ENCODE results near the gene OR51B5.
"Not testable (repeated sequence)": the region's sequence is repeated elsewhere in the genome, so short reads cannot be mapped to it uniquely, and the experiment has no call there.

The OR51B5 gene

GRCh38 chr11:5324197-5324596, 19.1 kb downstream of the OR51B5 start, which contains the start of gene OR51B2:
Gene OR51B2, minus strand, starts transcription at chr11:5324297. Its CDS starts 0 bp downstream, at chr11:5324297.
- DNase-seq = no peak

- no peak for DNase-seq
Measured at GRCh38 chr11:5317292-5317691, 26.0 kb downstream of the OR51B5 start.

DNA sequence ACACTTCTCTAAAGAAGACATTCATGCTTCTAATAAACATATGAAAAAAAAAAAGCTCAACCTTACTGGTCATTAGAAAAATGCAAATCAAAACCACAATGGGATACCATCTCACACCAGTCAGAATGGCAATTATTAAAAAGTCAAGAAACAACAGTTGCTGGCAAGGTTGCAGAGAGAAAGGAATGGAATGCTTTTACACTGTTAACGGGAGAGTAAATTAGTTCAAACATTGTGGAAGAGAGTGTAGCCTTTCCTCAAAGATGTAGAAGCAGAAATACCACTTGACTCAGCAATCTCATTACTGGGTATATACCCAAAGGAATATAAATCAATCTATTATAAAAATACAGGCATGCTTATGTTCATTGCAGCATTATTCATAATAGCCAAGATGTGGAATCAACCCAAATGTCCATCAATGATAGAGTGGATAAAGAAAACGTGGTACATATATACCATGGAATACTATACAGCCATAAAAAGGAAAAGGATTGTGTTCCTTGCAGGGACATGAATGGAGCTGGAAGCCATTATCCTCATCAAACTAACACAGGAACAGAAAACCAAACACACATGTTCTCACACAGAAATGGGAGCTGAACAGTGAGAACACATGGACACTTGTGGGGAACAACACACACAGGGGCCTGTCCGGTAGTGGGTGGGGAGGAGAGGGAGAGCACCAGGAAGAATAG, 29.8 kb downstream of the OR51B5 start:
- DNase-seq = not testable (repeated sequence)

DNA sequence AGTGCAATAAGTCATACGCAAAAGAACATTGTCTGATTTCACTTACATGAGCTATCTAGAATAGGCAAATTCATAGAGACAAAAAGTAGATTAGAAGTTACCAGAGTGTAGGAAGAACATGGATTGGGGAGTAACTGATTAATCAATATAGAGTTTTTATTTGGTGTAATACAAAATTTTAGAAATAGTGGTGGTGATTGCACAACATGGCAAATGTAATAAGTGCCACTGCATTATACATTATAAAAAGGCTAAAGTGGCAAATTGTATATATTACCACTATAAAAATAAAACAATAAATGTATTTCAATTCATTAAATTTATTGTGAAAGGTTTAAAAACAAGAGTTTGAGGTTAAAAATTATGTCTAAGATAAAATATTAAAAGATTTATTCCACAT, 32.9 kb downstream of the OR51B5 start:
- no peak for DNase-seq

- DNase-seq = no peak
Measured at GRCh38 chr11:5307256-5308019, 35.9 kb downstream of the OR51B5 start.

GRCh38 chr11:5304046-5304445, 39.3 kb downstream of the OR51B5 start:
- no peak for DNase-seq

GRCh38 chr11:5303626-5304025, 39.7 kb downstream of the OR51B5 start:
- DNase-seq = no peak

- no peak for DNase-seq
Measured at GRCh38 chr11:5301846-5302245, 41.5 kb downstream of the OR51B5 start, which contains the start of gene OR51B4. Gene OR51B4, minus strand, starts transcription at chr11:5301946. Its CDS starts 0 bp downstream, at chr11:5301946.

DNA sequence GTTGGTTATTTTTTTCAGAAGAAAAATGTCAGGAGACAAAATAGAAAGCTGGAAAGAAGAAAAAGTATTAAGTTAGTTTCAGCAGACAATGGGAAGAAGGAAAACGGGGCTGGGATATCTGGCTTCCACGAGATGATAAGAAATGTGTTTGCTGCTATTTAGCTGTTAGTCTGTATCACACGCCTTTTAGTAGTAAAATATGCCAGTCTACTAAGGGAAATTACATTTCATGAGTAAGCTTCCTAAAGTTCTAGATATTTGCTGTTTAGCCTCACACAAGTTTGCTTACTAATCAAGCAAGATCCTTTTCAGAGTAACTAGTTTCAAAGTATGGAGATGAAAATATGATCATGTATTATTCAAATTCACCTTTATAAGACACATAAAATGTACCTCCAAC, 43.1 kb downstream of the OR51B5 start:
- DNase-seq = no peak

- no peak for DNase-seq
Measured at GRCh38 chr11:5298451-5298850, 44.9 kb downstream of the OR51B5 start.

GRCh38 chr11:5297721-5298323, 45.5 kb downstream of the OR51B5 start:
- no peak for DNase-seq

DNA sequence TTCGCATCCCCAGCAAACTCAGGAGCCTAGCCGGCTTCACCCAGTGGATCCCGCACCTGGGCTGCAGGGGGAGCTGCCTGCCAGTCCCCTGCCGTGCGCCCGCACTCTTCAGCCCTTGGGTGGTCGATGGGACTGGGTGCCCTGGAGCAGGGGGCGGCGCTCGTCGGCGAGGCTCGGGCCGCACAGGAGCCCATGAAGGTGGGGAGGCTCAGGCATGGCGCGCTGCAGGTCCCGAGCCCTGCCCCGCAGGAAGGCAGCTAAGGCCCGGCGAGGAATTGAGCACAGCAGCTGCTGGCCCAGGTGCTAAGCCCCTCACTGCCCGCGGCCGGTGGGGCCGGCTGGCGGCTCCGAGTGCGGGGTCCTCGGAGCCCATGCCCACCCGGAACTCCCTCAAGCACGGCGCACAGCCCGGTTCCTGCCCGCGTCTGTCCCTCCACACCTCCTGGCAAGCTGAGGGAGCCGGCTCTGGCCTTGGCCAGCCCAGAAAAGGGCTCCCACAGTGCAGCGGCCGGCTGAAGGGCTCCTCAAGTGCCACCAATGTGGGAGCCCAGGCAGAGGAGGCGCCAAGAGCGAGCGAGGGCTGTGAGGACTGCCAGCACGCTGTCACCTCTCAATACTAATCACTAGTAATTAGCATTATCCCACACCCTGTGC, 48.9 kb downstream of the OR51B5 start:
- not testable (repeated sequence) for DNase-seq

DNA sequence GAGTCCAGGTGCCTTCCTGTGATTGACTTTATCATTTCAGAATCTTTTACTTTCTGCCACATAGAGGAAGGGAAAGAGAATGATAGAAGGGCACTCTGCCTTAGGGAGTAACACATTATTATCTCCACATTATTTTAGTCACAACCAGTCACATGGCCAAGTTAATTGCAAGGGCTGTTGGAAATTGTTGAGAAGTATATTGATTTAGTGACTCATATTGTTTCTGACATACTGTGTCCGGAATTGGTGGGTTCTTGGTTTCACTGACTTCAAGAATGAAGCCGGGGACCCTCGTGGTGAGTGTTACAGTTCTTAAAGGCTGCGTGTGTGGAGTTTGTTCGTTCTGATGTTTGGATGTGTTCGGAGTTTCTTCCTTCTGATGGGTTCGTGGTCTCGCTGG, 50.3 kb downstream of the OR51B5 start:
- DNase-seq = no peak
